ENCODE measurements around the gene FIGN. TPM values are rescaled to one million over a fixed set of nuclear protein-coding genes. Genes with fewer than 3 reads are reported as not detected.

The FIGN gene
- total and polyA plus RNA-seq, 2 donors (not counting 3 experiments of a cell fraction or from before 2014, with no cell fraction given) = 1.8 to 8.1 TPM

- H3K27ac ChIP-seq (ENCODE audit: insufficient read depth, low read depth, low read length) = no peak overlapping the region
- BruUV-seq (replicated peaks) = no TSS peak
- H2AFZ ChIP-seq (ENCODE audit: low read depth, low read length) = no peak overlapping the region
Measured at GRCh38 chr2:163733956-163734355, 1.9 kb downstream of the FIGN start.

More at GRCh38 chr2:163733956-163734355, 1.9 kb downstream of the FIGN start:
- TF ChIP-seq CTCF (IDR thresholded peaks at IDR 0.05; ENCODE audit: extremely low read depth in 1 of 2, insufficient read depth in 1 of 2, low read depth in 1 of 2, low read length in 2 of 2) (no peak), JUN (IDR thresholded peaks at IDR 0.05; ENCODE audit: borderline replicate concordance, insufficient read depth, insufficient read length, low read depth) (no peak), EZH2 (IDR thresholded peaks at IDR 0.05; ENCODE audit: borderline replicate concordance, low read depth, low read length, severe bottlenecking) (no peak), POLR2AphosphoS5 (IDR thresholded peaks at IDR 0.05; ENCODE audit: insufficient read depth, low read depth, low read length) (no peak), GATA2 (IDR thresholded peaks at IDR 0.05; ENCODE audit: insufficient read depth, insufficient read length, low read depth, low read length) (no peak), POLR2A (IDR thresholded peaks at IDR 0.05; ENCODE audit: low read depth, low read length) (no peak), MAX (IDR thresholded peaks at IDR 0.05; ENCODE audit: insufficient read depth, insufficient read length) (no peak), FOS (IDR thresholded peaks at IDR 0.05; ENCODE audit: borderline replicate concordance, insufficient read depth, low read length) (no peak), MYC (IDR thresholded peaks at IDR 0.05; ENCODE audit: low read depth, low read length) (no peak)
- intact Hi-C loops (cut with micrococcal nuclease) (no loop called here), dilution Hi-C loops (cut with MboI; ENCODE audit: extremely low pct_ligation_motif_present, low sequenced_read_pairs) (no loop called here)
- no peak overlapping the region for H3K9ac ChIP-seq (replicated peaks; ENCODE audit: extremely low read depth, insufficient read depth, low read length)
- DNase-seq (ENCODE audit: low read depth, low spot score) (no peak), FAIRE-seq (no peak)
- H3K79me2 ChIP-seq (ENCODE audit: control insufficient read depth, insufficient read depth, low read length) = peaks cover 18% of the 10 kb centered on the region
- H3K36me3 ChIP-seq (ENCODE audit: control insufficient read depth in 2 of 2, extremely low read depth in 1 of 2, insufficient read depth in 2 of 2, low read length in 2 of 2) = no peaks in the 10 kb centered on the region
- ChIA-PET POLR2A (no interaction called here), CTCF (interaction anchor here (0.7 to 2.4 kb wide), 2 partner anchors 327 to 463 kb away, joined by 3 to 7 read pairs; no protein-coding TSS in a partner anchor)
- no peaks in the 10 kb centered on the region for H4K20me1 ChIP-seq (replicated peaks; ENCODE audit: control insufficient read depth, extremely low read depth, insufficient read depth, low read length)
- no peaks in the 10 kb centered on the region for H3K9me3 ChIP-seq (replicated peaks; ENCODE audit: control insufficient read depth, insufficient read depth, low read length)
- no peaks in the 10 kb centered on the region for H3K27me3 ChIP-seq (ENCODE audit: control insufficient read depth in 2 of 2, insufficient read depth in 2 of 2, low read length in 2 of 2)
- H3K4me1 ChIP-seq (ENCODE audit: control insufficient read depth, extremely low read depth, insufficient read depth, low read length) = peaks cover 11% of the 10 kb centered on the region
- H3K9me1 ChIP-seq (replicated peaks; ENCODE audit: control insufficient read depth, extremely low read depth, insufficient read depth, low read length) = no peaks in the 10 kb centered on the region
- H3K4me3 ChIP-seq (replicated peaks in 1 of 3; ENCODE audit: insufficient read depth in 1 of 3, low read depth in 1 of 3, low read length in 3 of 3) = no peak overlapping the region
- peak overlapping the region; percentile 98 for H3K4me2 ChIP-seq (ENCODE audit: insufficient read depth, low read length)
